ENCODE data around the gene NNT.

DNA sequence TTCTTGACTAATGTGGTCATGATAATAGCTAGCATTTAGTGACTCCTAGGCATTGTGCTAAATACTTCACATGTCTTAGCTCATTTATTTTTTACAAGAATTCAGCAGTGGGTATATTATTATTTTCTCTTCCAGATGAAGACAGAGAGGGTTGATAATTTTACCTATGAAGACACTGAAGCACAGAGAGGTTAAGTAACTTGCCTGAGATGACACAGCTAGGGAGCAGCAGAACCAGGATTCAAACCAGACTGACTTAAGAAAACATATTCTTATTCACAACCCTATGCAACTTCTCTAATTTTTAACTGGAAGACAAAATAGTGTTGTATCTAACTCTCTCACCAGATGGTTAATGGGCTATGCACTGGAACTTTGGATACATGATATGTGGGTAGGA, 44.8 kb downstream of the NNT start:
- TF ChIP-seq SUZ12 (IDR thresholded peaks at IDR 0.05; ENCODE audit: extremely low read depth, insufficient read depth, insufficient read length) (no peak), ZNF274 (IDR thresholded peaks at IDR 0.05; ENCODE audit: low read depth, low read length) (no peak)

All from NT2/D1 (cell line).